ENCODE measurements around the gene DNAL1.
A peak's percentile ranks its signal among the peaks of the same experiment; 100 is the strongest.
"Not testable (repeated sequence)": the region's sequence is repeated elsewhere in the genome, so short reads cannot be mapped to it uniquely, and the experiment has no call there.

The DNAL1 gene

GRCh38 chr14:73696466-73697400, 51.9 kb downstream of the DNAL1 start:
- ATAC-seq (ENCODE audit: low read depth) (no peak), DNase-seq (ENCODE audit: low spot score in 2 of 2) (no peak)
- Mint-ChIP-seq H3K36me3 (peaks cover 7% of the 10 kb centered on the region), H3K27ac (no peak overlapping the region), H3K4me3 (no peak overlapping the region), H3K27me3 (no peaks in the 10 kb centered on the region), H3K9me3 (no peaks in the 10 kb centered on the region), H3K4me1 (peaks cover 7% of the 10 kb centered on the region)

GRCh38 chr14:73700325-73700724, 55.5 kb downstream of the DNAL1 start:
- Mint-ChIP-seq H3K27ac (no peak overlapping the region), H3K36me3 (peaks cover 3% of the 10 kb centered on the region)
- no peak for DNase-seq (ENCODE audit: low spot score in 2 of 2)

GRCh38 chr14:73708076-73708475, 63.3 kb downstream of the DNAL1 start:
- H3K4me1 Mint-ChIP-seq, result peaks cover 17% of the 10 kb centered on the region
- not testable (repeated sequence) for H3K27me3 Mint-ChIP-seq; ATAC-seq (ENCODE audit: low read depth); H3K9me3 Mint-ChIP-seq; H3K4me3 Mint-ChIP-seq; H3K27ac Mint-ChIP-seq; DNase-seq (ENCODE audit: low spot score in 2 of 2); H3K36me3 Mint-ChIP-seq

More at GRCh38 chr14:73700325-73700724, 55.5 kb downstream of the DNAL1 start:
- peaks cover 7% of the 10 kb centered on the region for H3K4me1 Mint-ChIP-seq
- no peaks in the 10 kb centered on the region for H3K27me3 Mint-ChIP-seq
- no peak overlapping the region for H3K4me3 Mint-ChIP-seq
- peak; percentile 53 for ATAC-seq (ENCODE audit: low read depth)
- H3K9me3 Mint-ChIP-seq, result no peaks in the 10 kb centered on the region

- H3K4me3 Mint-ChIP-seq, result no peak overlapping the region
- H3K36me3 Mint-ChIP-seq, result peaks cover 5% of the 10 kb centered on the region
Measured at GRCh38 chr14:73709904-73710469, 65.2 kb downstream of the DNAL1 start.

GRCh38 chr14:73710737-73711136, 66.0 kb downstream of the DNAL1 start:
- H3K27ac Mint-ChIP-seq, result no peak overlapping the region
- H3K36me3 Mint-ChIP-seq, result peaks cover 5% of the 10 kb centered on the region
- no peak for DNase-seq (ENCODE audit: low spot score in 2 of 2)
- H3K27me3 Mint-ChIP-seq, result no peaks in the 10 kb centered on the region
- no peak for ATAC-seq (ENCODE audit: low read depth)
- H3K9me3 Mint-ChIP-seq, result no peaks in the 10 kb centered on the region
- no peak overlapping the region for H3K4me3 Mint-ChIP-seq
- peaks cover 23% of the 10 kb centered on the region for H3K4me1 Mint-ChIP-seq

More at GRCh38 chr14:73709904-73710469, 65.2 kb downstream of the DNAL1 start:
- Mint-ChIP-seq H3K4me1 (peaks cover 23% of the 10 kb centered on the region), H3K9me3 (no peaks in the 10 kb centered on the region), H3K27me3 (no peaks in the 10 kb centered on the region), H3K27ac (no peak overlapping the region)
- no peak for ATAC-seq (ENCODE audit: low read depth)
- no peak for DNase-seq (ENCODE audit: low spot score in 2 of 2)

- Mint-ChIP-seq H3K36me3 (peaks cover 8% of the 10 kb centered on the region), H3K27ac (peak overlapping the region; percentile 96), H3K4me3 (peak overlapping the region; percentile 94), H3K4me1 (peaks cover 23% of the 10 kb centered on the region), H3K9me3 (no peaks in the 10 kb centered on the region), H3K27me3 (no peaks in the 10 kb centered on the region)
- ATAC-seq (ENCODE audit: low read depth) (no peak), DNase-seq (ENCODE audit: low spot score in 2 of 2) (no peak)
Measured at GRCh38 chr14:73712071-73712506, 67.3 kb downstream of the DNAL1 start.

- peak overlapping the region; percentile 94 for H3K4me3 Mint-ChIP-seq
Measured at GRCh38 chr14:73712540-73713180, 67.9 kb downstream of the DNAL1 start.

GRCh38 chr14:73713206-73713802, 68.5 kb downstream of the DNAL1 start:
- no peaks in the 10 kb centered on the region for H3K27me3 Mint-ChIP-seq
- H3K4me1 Mint-ChIP-seq, result peaks cover 23% of the 10 kb centered on the region
- peaks cover 12% of the 10 kb centered on the region for H3K36me3 Mint-ChIP-seq
- DNase-seq (ENCODE audit: low spot score in 2 of 2), result no peak
- H3K9me3 Mint-ChIP-seq, result no peaks in the 10 kb centered on the region
- ATAC-seq (ENCODE audit: low read depth), result no peak
- peak overlapping the region; percentile 96 for H3K27ac Mint-ChIP-seq
- peak overlapping the region; percentile 94 for H3K4me3 Mint-ChIP-seq

More at GRCh38 chr14:73712540-73713180, 67.9 kb downstream of the DNAL1 start:
- DNase-seq (ENCODE audit: low spot score in 2 of 2), result no peak
- Mint-ChIP-seq H3K9me3 (no peaks in the 10 kb centered on the region), H3K27ac (peak overlapping the region; percentile 96), H3K36me3 (peaks cover 8% of the 10 kb centered on the region), H3K4me1 (peaks cover 23% of the 10 kb centered on the region), H3K27me3 (no peaks in the 10 kb centered on the region)
- no peak for ATAC-seq (ENCODE audit: low read depth)

GRCh38 chr14:73713803-73714655, 69.2 kb downstream of the DNAL1 start, which contains the start of gene PNMA1:
Gene PNMA1 (minus strand): TSS chr14:73714384. CDS start chr14:73713639, 745 bp downstream.
- peaks cover 23% of the 10 kb centered on the region for H3K4me1 Mint-ChIP-seq
- peak within 1 kb of the TSS; percentile 94 for H3K4me3 Mint-ChIP-seq
- DNase-seq (ENCODE audit: low spot score in 2 of 2) (peak; percentile 84 to 85), ATAC-seq (ENCODE audit: low read depth) (peak; percentile 79)
- H3K36me3 Mint-ChIP-seq, result peaks cover 13% of the 10 kb centered on the region
- H3K9me3 Mint-ChIP-seq, result no peaks in the 10 kb centered on the region
- peak within 1 kb of the TSS; percentile 96 for H3K27ac Mint-ChIP-seq
- H3K27me3 Mint-ChIP-seq, result no peaks in the 10 kb centered on the region

- Mint-ChIP-seq H3K4me1 (peaks cover 23% of the 10 kb centered on the region), H3K27me3 (no peaks in the 10 kb centered on the region), H3K4me3 (peak overlapping the region; percentile 60), H3K27ac (peak overlapping the region; percentile 96), H3K36me3 (peaks cover 17% of the 10 kb centered on the region), H3K9me3 (no peaks in the 10 kb centered on the region)
- no peak for ATAC-seq (ENCODE audit: low read depth)
- DNase-seq (ENCODE audit: low spot score in 2 of 2), result no peak
Measured at GRCh38 chr14:73714656-73715081, 69.9 kb downstream of the DNAL1 start.

GRCh38 chr14:73715707-73716106, 70.9 kb downstream of the DNAL1 start:
- DNase-seq (ENCODE audit: low spot score in 2 of 2) (no peak), ATAC-seq (ENCODE audit: low read depth) (no peak)
- Mint-ChIP-seq H3K4me1 (peaks cover 18% of the 10 kb centered on the region), H3K27ac (peak overlapping the region; percentile 71), H3K27me3 (no peaks in the 10 kb centered on the region), H3K9me3 (no peaks in the 10 kb centered on the region), H3K36me3 (peaks cover 14% of the 10 kb centered on the region), H3K4me3 (no peak overlapping the region)

GRCh38 chr14:73717266-73717665, 72.5 kb downstream of the DNAL1 start:
- no peaks in the 10 kb centered on the region for H3K27me3 Mint-ChIP-seq
- no peak for DNase-seq (ENCODE audit: low spot score in 2 of 2)
- H3K4me3 Mint-ChIP-seq, result no peak overlapping the region
- no peaks in the 10 kb centered on the region for H3K9me3 Mint-ChIP-seq
- no peak overlapping the region for H3K27ac Mint-ChIP-seq
- ATAC-seq (ENCODE audit: low read depth), result no peak
- H3K4me1 Mint-ChIP-seq, result peaks cover 12% of the 10 kb centered on the region
- peaks cover 24% of the 10 kb centered on the region for H3K36me3 Mint-ChIP-seq
